VCaP (cell line): ENCODE data around the gene BIK.

Experiments used
- H3K27ac ChIP-seq: fragments of 450-650 bp; 2 replicates; pipeline ENCODE4 v1.5.1; 2017
- TF ChIP-seq, protein P1 (sequence below): fragments of 450-650 bp; conservative IDR thresholded peaks from 2 replicates; pipeline ENCODE4 v1.5.1; 2017; ENCODE audit warnings: mild to moderate bottlenecking, moderate library complexity

Gene BIK

DNA sequence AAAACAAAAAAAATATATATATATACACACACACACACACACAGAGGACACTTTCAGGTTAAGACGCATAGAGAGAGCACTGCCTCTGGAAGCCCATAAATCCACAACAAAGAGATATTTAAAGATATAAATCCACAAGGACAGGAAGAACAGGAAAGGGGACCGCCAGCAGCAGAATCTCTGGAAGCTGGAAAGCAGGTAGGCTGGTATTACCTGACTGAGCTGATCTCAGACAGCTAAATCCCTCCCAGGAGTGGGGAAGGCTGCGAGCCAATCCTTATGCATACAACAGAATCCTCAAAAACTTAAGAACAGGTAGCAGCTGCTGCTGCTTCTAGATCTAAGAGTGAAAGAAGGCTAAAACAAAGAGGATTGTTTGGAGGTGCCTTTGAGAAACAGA lies 34.4 kb downstream of the BIK start:
- peak overlapping the region; percentile 97 for H3K27ac ChIP-seq
- TF ChIP-seq, protein P1, sequence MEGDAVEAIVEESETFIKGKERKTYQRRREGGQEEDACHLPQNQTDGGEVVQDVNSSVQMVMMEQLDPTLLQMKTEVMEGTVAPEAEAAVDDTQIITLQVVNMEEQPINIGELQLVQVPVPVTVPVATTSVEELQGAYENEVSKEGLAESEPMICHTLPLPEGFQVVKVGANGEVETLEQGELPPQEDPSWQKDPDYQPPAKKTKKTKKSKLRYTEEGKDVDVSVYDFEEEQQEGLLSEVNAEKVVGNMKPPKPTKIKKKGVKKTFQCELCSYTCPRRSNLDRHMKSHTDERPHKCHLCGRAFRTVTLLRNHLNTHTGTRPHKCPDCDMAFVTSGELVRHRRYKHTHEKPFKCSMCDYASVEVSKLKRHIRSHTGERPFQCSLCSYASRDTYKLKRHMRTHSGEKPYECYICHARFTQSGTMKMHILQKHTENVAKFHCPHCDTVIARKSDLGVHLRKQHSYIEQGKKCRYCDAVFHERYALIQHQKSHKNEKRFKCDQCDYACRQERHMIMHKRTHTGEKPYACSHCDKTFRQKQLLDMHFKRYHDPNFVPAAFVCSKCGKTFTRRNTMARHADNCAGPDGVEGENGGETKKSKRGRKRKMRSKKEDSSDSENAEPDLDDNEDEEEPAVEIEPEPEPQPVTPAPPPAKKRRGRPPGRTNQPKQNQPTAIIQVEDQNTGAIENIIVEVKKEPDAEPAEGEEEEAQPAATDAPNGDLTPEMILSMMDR = no peak

DNA sequence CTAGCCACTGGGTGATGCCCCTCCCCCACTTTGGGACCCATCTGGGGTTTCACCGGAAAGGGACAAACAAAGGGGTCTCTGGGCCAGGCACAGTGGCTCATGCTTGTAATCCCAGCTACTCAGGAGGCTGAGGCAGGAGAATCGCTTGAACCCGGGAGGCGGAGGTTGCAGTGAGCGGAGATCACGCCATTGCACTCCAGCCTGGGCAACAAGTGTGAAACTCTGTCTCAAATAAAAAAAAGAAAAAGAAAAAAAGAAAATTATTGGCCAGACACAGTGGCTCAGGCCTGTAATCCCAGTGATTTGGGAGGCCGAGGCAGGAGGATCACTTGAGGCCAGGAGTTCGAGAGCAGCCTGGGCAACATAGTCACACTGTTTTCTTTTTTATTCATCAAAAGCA lies 34.8 kb downstream of the BIK start:
- peak overlapping the region; percentile 97 for H3K27ac ChIP-seq

DNA sequence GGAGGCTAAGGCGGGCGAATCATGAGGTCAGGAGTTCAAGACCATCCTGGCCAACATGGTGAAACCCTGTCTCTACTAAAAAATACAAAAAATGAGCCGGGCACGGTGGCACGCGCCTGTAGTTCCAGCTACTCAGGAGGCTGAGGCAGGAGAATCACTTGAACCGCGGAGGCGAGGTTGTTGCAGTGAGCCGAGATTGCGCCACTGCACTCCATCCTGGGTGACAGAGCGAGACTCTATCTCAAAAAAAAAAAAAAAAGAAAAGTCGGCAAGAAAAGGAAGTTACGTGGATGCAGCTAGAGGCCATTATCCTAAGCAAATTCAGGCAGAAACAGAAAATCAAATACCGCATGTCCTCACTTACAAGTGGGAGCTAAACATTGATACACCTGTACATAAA lies 35.8 kb downstream of the BIK start:
- H3K27ac ChIP-seq = peak overlapping the region; percentile 97

DNA sequence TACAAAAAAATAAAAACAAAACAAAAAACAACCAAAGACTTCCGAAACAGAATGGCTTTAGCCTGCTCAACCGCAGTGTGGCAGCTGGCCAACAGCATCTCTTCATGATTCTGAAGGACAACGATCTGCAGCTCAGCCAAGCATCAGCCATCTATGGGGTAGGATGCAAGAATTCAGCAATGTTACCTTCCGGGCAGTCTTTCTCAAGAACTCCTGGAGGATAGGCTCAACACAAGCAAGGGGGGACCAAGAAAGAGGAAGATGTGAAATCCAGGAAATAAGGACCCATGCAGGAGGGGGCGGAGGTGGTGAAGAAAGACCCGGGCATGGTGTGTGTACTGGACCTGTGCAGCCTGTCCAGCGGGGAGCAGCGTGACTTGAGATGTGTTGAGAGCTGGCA lies 37.3 kb downstream of the BIK start:
- TF ChIP-seq, protein P1 = no peak
- 0 out of 2 replicates have a peak overlapping the region, but pooled peaks have one; percentile 97 for H3K27ac ChIP-seq

DNA sequence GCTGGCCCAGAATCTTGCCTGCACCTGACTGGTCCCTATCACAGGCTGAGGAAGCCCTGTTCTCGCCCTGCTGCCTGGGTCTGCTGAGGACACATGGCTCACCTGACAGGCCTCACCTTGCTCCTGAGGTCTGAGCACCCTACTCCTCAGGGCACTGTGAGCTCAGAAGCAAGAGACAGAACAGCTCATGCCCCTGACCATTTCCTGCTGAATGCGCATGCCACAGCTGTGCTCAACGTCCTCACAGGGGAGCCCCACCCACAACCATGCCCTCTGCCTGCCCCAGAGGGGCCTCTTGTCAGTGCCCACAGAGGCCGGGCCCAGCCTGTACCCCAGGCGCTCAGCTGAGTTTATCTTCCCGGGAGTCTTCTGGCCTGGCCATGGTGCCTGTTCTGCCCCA lies 38.0 kb downstream of the BIK start:
- H3K27ac ChIP-seq = peak overlapping the region; percentile 10; the same call in 1 of the 2 replicates
- TF ChIP-seq, protein P1 = no peak

DNA sequence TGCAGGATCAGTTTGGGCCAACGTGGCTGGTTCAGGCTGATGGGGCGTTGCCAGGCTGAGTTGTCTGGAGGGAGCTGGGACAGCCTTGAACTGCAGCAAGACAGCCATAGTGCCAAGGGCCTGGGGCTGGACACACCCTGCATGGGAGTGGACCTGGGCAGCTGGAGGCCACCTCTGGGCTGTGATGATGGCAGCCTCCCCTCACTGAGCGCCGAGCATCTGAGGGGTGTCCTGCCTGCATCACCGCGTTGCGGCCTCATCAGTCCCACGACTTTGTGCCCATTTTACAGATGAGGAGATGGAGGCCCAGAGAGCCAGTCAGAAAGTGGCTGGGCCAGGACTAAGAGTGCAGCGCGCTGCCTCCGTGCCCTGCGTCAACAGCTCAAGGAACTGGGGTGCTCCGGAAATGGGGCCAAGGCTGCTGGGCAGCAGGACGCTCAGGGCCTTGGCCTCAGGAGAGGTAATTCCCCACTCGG lies 40.2 kb downstream of the BIK start:
- peak overlapping the region; percentile 94 for H3K27ac ChIP-seq
- TF ChIP-seq, protein P1 = no peak

DNA sequence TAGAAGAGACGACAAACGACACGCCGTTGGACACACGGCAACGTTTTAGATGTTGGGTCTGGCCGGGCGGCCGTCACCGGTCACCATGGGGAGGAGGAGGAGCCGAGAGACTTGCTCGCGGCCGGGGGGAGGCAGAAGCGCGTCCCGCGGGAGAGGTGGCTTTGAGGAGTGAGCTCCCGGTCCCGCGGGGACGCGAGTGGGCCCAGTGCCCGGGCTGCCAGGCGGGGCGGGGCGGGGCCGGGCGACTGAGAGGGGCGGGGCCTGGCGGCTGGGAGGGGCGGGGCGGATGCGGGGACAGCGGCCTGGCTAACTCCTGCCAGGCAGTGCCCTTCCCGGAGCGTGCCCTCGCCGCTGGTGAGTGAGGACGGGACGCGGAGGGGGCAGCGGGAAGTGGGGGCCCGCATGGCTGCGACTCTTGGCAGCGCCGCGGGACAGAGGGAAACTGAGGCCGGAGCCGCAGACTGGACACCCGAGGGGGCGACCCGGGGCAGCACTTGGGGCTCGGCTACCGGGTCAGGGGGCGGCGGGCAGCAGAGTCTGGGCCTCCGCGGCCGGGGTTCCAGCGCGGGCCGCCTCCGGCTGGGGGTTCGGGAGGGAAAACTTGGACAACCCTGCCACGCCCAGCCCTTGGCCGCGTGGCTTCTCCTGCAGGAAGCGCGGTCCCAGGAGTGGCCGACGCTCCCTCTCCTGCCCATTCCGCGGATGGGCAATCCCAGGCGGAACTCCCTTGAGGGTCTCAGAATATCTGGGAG lies 40.9 kb downstream of the BIK start, which contains the start of gene TSPO:
TSPO (plus strand) TSS at position 309 of the 752 bp plus-strand sequence. CDS start 7,680 bp downstream, outside the sequence.
- H3K27ac ChIP-seq = peak within 1 kb of the TSS; percentile 94
- TF ChIP-seq, protein P1 = no peak

DNA sequence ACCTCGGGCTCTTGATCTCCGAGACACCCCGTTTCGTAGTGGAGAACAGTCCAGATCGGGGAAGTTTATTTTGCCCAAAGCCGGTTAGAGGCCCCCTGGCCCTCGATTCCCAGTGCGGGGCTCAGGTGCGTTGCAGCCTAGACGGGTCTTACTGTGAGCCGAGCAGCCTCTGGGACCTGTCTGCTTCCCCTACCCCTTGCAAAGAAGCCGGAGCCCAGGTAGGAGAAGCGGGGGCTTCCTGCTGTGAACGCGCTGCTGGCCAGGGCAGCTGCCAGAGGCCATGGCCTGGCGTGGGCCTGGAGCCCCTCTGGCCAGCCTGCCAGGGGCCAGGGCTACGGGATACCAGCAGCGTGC lies 41.4 kb downstream of the BIK start:
- TF ChIP-seq, protein P1 = no peak
- H3K27ac ChIP-seq = peak overlapping the region; percentile 94
